CD4-positive, alpha-beta T cell treated with Interleukin-15 for 4 hours (primary cell): Measurements from ENCODE around the gene GUCA2A.

ENCODE experiments used
- DNase-seq: peaks from one replicate; pipeline ENCODE4 v3.0.0-alpha.2; 2020; ENCODE audit warnings: low spot score

Gene GUCA2A

DNA sequence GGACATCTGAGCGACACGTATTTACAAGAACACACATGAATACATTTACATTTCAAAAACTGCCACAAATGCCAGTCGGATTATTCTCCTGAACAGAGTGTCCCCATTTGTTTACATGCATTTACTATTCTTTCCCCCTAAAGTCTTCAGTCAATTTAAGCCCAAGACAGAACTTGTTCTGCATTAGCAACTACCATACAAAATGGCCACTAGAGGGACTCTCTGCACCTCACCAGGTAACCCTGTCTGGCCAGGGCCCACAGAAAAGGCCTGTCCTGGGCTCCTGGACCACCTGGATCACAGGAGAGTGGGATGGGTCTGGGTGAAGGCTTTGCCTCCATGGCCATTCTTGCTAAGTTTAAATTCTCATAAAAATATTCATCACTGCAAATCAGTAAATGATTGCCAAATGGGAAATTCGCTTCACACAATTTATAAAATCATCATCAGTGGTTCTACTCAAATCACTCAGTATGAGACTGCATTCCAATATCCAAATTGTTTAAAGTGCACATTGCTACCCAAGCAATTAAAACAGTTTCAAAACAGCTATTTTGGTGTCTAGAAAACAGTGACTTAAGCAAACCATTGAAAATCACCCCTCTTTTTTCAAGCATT is 12.5 kb upstream of the GUCA2A start:
- peak; percentile 36 for DNase-seq

DNA sequence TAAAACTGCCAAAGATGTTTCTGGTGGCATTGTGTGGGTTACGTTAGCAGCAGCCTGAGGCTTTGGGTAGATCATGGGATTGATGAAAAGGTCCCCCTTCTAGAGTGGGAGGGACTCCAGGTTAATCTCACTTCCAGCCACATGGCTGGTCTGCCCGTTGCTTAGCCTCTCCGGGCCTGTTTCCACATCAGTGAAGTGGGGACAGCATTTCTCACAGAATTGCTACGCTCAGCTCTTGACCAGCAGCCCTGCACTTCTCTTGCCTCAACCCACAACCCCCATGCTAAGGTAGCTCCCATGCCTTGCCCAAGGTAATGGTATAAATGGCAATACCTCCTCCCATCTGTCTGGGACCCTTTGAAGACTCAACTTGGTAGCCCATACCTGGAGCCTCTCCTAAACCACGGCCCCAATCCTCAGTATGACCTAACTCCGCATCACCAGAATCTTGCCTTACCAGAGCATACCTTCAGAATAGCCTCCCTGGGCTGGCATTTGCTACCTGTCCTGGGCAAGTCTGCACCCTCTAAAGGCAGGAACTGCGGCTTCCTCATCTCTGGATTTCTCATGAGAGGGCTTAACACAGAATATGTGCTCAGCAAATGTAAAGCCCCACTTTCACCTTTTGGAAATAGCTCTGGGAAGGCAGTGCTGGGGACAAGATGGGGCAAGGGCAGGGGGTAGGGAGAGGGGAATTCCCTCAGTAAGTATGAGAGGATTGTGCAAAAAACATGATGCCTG is 10.9 kb upstream of the GUCA2A start:
- no peak for DNase-seq

DNA sequence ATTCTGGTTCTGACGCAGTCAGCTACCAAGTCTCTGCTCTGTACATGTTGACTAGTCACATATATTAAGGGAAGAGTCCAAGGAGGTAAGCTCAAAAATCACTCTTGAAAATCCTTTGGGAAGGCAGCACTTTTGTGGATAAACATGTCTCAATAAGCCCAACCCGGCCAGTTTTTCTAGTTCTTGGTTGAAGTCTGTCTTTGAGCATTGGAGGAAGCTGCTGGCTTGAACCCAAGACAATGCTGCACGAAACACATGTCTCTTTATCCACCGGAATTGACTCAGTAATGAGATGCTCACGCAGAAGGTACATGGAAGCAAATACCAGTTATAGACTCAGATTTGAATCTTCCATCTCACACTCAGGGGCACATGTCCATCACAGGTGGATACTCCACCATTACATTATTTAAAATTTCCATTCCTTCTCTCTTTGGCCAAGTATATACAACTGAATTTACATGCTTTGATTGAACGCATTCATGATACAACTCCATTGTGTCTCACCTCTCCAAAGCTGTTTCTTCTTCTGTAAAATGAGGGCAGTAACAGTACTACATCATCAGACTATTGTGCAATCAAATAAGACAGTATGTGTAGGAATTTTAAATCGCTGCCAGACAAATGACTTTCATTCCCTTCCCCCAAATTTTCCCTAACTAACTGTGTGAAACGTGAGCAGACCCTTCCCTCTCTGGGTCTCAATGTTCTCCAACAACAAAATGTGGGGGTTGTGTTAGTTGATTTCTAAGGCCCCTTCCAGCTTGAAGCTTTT is 9.6 kb upstream of the GUCA2A start:
- DNase-seq: no peak

DNA sequence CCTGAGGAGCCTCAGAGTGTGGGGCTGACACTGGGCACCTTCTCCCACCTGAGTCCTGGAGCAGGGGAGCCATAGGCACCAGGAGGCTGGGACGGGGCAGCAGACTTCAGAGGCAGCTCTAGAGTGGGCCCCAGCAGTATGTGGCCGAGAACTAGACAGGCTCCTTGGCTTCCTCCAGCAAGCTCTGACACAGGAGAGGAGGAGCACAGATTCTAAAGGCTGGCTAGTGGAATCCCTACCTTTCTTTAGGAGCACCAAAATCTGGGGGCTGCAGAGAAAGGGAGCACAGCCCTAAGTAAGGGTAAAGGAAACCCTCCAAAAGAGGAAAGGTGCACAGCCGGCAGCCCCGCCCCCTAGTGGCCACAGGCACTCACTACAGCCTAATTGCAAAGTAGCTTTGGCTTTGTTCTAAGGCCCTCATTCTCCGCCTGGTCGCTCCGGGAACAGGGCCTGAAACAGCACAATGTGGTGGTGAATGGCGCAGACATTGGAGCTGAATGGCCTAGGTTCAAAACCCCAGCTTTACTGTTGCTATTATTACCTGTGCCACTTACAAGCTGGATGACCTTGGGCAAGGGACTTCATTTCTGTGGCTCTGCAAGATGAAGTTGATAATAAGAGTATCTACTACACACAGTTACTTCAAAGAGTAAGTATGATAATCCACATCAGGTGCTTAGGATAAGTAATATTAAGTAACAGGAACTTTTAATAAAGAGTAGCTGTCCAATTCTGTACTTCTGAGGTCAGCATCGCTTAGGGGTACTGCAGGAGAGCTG is 8.8 kb upstream of the GUCA2A start:
- DNase-seq: peak; percentile 61

DNA sequence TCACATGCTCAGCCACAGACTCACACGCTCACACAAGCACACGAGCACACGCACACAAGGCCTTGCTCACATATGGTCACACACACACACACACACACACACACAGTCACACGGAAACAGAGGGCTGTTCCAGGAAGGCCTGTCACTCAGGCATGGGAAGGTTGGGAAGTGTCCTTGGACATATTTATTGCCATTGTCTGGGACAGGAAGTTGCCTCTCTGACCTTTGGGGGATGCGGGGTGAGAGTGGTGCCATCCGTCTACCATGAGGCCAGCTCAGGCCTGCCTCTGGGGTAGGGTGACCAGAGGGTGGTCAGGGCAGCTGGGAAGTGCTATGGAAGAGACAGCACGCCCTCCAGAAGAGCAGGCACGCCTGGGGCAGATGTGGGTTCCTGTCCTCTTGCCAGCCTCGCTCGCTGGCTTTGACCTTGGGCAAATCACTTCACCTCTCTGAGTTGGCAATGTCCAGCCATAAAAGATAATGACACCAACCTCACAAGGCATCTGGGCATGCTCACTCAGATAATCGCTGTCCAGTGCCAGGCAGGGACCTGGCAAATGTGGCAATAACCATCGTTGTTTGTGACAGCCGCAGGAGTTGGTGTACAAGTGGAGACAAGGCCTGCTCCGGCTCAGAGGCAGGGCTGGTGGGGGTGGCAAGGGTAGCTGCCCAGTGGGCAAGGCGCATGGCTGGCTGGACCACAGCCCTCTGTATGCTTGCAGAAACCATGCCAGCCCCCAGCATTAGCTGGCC is 8.0 kb upstream of the GUCA2A start:
- no peak for DNase-seq

DNA sequence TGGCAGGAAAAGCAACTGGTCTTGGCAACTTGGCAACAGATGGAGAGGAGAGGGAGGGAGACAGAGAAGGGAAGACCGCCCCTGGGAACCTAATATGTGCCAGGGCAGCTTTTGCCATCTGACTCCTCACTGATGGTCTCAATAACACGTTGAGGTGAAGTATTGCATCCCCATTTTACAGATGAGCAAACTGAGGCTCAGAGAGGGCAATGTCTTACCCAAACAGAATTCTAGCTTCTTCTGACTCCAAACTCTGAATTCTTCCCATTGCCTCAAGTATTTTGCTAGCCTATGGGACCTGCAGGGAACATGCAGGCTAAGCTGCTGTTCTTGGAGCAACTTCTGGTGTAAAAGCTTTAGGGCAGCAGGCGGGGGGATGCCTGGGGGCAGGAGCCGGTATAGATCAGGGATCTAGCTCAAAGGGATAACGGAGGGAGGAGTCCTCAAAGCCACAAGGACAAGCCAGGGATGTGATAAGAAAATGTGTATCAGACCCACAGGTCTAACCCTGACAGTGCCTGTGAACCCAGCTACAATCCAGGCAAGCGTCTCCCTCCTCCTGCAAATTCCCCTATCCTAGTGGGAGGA is 7.2 kb upstream of the GUCA2A start:
- no peak for DNase-seq

DNA sequence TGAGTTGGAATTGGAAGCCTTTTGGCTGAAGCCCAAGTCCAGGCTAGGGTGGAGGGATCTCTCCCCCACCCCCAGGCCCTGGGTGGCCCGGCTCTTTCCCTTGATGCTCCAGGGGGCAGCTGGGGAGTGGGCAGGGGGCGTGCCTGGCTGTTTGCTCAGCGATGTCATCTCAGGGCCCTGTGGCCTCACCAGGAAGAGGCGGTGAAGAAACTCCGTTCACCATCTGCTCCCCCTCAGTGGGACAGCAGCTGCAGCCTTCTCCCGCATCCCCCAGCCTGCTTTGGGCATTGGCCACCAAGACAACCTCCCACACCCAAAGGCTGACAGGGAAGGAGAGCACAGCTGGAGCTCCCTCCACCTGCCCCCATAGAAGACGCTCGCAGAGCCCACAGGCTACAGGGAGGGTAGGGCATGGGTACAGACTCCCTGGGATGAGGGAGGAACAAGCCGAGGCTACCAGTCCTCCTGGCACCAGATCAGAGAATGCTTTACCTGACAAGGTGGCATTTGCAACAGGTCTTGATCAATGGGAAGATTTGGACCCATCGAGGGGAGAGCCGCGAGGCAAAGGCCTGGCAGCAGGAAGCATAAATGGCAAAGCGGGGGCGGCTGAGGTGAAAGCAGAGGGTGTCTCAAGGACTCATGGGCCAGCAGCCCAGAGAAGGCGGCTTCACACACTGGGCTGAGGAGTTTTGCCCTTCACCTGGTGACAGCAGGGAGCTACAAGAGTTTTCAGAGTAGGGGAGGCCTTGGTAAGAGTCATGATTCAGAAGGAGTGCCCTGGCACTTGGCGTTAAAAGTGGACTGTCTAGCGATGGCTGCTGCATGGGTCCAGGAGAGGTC is 6.5 kb upstream of the GUCA2A start:
- no peak for DNase-seq

DNA sequence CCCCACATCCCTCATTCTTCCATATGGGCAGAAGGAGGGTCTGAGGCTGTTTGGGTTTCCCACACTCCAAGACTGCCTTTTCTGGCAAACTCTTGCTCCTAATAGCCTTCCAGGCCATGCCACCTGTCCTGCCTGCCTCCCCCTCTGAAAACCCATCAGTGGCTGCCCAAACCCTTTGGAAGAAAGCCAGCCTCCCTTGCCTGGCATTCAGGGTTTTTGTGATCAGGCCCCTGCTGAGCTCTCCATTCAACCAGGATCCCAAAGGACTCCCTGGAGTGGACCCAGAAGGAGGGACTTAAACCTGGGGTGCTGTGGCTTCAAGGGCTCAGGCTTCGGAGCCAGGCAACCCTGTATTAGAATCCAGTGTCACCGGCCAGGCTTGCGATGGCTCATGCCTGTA is 4.2 kb upstream of the GUCA2A start:
- no peak for DNase-seq

DNA sequence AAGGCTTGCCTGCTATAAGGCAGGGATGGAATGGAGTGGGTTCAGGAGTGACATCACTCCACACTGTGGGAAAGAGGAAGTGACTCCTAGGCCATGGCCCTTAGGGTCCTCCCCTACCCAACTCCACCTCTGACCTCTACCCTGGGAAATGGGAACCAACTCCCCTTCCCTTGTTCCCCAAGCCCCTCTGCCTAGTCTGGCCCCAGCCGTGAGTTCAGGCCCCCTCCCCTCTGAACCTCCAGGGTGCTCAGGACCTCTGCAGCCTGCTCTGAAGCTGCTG is 3.8 kb upstream of the GUCA2A start:
- no peak for DNase-seq

DNA sequence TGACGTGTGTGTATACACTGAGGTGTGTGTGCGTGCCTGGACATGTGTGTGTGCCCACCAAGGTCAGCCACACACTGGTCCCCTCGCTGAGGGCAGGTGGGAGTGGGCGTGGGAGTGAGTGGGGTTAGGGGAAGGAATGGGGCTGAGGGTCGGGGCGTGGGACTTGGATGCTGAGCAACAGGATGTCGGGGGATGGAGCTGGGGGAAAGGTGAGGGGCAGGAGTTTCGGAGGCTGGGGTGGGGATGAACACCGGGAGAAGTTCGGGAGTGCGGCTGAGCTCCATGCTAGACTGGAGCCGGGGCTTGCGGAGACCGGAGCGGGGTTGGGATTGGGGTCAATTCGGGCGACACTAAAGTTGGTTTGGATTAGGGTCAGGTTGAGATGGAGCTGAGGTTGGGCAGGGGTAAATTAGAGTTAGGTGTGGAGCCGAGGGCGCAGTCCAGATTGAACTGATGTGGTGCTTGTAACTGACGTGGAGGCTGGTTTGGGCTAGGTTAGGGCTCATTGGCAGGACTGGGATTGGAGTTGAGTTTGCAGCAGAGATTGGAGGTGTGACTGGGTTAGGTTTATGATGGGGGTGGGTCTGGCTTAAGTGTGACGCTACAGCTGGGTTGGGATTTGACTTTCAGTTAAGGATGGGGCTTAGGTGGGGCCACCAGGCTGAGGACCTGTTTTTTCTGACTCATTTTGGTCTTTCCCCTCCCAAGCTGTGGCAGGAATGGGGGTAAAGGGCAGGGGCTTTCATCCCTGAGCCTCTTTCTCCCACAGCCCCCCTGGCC is 3.3 kb upstream of the GUCA2A start:
- no peak for DNase-seq

DNA sequence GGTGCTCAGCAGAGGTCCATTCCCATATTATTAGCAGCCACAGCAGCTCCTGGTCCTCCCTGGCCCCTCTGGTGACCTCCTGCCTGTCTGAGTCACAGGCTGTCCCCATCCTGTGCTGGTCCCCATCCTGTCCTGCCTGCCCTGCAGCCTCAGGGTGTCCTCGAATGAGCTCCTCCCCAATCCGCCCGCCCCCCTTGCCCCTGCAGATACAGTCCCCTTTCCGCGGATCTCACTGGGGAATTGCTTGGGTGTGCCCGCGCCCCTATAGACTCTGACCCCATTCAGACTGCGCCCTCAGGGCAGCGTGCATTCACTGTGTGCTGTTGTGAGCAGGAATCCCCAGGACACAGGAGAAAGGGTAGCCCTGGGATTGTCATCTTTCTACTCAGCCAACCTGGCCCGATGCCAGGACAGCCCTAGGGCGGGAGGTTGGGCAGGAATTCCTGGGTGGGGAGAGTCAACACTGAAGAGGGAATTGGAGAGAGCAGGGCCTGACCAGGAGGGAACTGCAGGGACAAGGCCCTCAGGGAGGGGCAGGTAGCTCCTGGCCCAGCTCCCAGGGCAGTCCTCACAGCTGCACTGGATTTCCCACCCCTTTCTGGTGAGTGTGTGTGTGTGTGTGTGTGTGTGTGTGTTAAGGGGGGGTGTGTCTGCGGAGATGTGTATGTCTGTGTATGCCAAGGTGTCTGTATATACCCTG is 1.1 kb upstream of the GUCA2A start:
- no peak for DNase-seq

DNA sequence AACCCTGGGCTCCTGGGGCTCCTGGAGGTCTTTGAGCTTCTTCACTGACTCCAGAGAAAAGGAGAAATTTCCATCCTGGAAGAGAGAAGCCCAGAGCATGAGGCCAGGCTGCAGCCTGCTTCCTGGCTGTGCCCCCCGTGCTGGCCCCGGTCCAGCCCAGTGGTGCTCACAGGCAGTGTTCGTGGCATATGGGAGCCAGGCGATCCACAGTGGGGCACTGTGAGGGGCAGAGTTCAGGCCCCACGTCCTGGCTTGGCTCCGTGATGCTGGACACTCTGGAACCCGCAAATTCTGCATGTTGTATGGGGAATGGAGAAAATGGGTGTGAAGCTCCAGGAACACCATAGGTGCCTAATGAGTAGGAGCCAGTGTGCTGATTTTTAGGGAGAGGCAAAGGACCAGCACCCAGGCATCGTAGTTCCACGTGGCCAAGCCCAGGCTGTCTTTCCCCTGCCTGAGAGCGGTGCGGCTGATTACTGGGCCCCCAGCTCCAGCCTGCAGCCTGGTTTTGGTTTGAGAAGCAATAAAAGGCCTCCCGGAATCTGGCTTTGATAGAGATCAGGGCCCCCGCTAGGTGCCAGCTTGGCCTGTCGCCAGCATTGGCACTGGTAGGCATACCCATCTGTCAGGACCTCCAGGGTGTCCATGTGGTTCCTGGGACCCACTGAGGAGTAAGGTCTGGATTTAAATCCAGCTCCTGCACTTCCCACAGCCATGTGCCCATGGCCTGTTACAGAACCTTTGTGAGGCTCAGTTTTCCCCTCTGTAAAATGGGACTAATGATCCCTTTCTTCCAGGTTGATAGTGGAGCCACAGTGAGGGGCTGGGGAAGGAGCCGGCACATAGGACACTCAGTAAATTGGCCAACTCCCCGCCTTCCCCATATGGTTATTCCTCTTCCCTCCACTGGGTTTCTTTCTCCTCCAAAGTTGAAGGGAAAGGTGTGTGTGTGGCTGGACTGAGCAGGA is 725 bp downstream of the GUCA2A start:
- no peak for DNase-seq

DNA sequence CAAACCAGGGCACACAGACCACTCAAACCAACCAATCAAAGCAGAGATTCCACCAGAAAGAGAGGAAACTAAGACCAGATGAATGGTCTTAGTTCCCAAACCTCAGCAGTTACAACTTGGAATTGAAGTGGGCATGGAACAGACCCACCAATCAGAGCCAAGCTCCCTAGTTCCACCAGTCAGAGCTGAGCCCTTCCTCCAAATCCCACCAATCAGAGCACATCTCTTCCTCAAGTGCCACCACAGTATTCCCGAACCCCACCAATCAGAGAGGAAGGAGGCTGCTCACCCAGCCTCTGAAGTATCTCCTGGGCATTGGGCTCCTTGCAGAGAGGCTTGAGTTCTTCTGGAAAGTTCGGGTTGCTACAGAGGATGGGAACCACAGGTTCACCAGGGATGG is 1.4 kb downstream of the GUCA2A start:
- no peak for DNase-seq

DNA sequence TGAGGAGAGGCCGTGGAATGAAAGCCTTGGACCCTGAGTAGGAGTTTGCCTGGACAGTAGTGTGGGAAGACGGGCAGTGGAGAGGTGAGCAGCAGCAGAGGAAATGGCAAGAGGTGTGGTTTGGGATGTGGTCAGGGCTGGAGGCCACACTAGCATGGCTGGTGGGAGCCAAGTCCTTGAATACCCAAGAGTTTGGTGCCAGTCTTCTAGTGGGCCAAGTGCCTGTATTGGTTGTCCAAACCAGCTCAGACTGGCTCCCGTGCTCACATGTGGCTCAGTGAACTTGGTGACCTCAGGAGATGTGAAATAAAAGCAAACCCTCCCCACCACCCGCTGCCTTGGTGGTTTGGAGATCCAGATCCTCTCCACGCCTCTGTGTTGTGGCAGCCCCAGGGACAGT is 2.4 kb downstream of the GUCA2A start:
- DNase-seq: no peak

DNA sequence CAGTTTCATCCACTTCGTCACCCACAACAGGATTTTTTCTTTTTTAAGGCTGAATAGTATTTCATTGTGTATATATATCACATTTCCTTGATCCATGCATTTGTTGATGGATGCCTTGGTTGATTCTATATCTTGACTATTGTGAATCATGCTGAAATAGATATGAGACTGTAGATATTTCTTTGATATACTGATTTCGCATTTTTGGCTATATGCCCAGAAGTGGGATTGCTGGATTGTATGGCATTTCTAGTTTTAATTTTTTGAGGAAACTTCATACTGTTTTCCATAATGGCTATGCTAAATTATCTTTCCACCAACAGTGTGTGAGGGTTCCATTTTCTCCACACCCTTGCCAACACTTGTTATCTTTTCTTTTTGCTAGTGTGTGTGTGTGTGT is 6.4 kb downstream of the GUCA2A start:
- no peak for DNase-seq

DNA sequence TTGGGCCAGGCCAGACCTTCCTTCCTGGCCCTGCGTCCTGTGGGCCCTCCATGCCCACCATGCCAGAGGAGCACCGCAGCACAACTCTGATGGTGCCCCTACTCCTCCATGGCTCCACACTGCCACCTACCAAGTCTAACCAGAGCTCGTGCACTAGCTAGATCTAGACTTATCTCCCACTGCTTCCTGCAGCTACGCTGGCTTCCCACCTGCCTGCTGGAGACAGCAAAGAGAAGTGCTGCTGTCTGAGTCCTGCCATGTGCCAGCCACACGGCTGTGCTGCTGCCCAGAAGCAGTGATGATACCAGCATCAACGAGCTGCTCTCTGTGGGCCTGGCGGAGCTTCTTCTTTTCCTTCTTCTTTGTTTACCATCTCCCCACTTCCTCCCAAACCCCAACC is 6.9 kb downstream of the GUCA2A start:
- DNase-seq: no peak

DNA sequence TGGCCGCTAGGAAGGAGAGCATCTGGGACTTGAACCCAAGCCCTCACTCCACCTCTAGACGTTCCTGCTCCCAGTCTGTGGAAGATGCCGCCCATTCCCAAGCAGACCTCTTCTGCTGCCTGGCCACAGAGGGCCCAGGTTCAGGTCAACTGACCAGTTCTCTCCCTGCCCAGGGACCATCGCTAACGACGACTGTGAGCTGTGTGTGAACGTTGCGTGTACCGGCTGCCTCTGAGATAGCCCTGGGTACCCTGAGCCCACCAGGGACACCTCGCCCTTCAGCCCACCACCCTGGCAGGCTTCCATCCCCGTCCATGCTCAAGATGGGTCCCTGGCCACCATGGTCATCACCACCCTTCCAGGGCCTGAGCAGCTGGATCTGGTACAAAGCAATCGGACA is 9.2 kb downstream of the GUCA2A start:
- DNase-seq: no peak

DNA sequence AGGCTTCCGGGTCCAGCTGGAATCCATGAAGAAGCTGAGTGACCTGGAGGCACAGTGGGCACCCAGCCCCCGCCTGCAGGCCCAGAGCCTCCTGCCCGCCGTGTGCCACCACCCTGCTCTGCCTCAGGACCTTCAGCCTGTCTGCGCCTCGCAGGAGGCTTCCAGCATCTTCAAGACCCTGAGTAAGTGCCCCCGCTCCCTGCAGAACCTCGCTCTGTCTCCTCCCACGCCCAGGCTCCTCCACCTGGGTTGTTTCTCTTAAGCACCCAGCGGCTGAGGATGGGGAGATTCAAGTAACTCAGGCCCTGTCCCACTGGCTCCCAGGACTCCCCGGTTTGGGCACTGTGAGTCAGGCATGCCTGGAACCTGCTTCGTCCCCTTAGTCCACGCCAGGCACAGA is 9.9 kb downstream of the GUCA2A start:
- DNase-seq: no peak
